CD14-positive monocyte (primary cell): Measurements from ENCODE around the gene SLC30A3. TPM values are rescaled to one million over a fixed set of nuclear protein-coding genes. Genes with fewer than 3 reads are reported as not detected.

ENCODE experiments used
- DNase-seq, 3 donors: peaks; one replicate each; pipeline ENCODE4 v3.0.0-alpha.2; 2011 to 2022
- H2AFZ ChIP-seq: 2 replicates; pipeline ENCODE4 v1.6.0; 2012; ENCODE audit warnings: mild to moderate bottlenecking, low read depth, low read length, inconsistent platforms; ENCODE audit not compliant: insufficient read depth, poor library complexity, severe bottlenecking
- H3K27ac ChIP-seq, 2 donors: 1 replicate in 1 of 2; 2 replicates in 1 of 2; pipeline ENCODE4 v1.5.1; 2012 to 2013; ENCODE audit warnings: low read length in 2 of 2, control low read depth in 1 of 2, inconsistent platforms in 1 of 2, low read depth in 1 of 2, mild to moderate bottlenecking in 1 of 2
- H3K27me3 ChIP-seq, 2 donors: one replicate each; pipeline versions ENCODE4 v1.6.0 to v1.6.1; 2011 to 2013; ENCODE audit warnings: low read length in 2 of 2; ENCODE audit not compliant: control insufficient read depth in 2 of 2, insufficient read depth in 2 of 2
- H3K36me3 ChIP-seq, 2 donors: replicated peaks in 1 of 2; 1 replicate in 1 of 2; 2 replicates in 1 of 2; pipeline versions ENCODE4 v1.5.1 to v1.6.1; 2012 to 2013; ENCODE audit warnings: low read length in 2 of 2, control low read depth in 1 of 2, inconsistent platforms in 1 of 2, mild to moderate bottlenecking in 1 of 2; ENCODE audit not compliant: insufficient read depth in 2 of 2, control insufficient read depth in 1 of 2
- H3K4me1 ChIP-seq, 2 donors: 1 replicate in 1 of 2; 2 replicates in 1 of 2; pipeline versions ENCODE4 v1.5.1 to v1.6.1; 2012 to 2013; ENCODE audit warnings: low read length in 2 of 2, control low read depth in 1 of 2, inconsistent platforms in 1 of 2, mild to moderate bottlenecking in 1 of 2, moderate library complexity in 1 of 2; ENCODE audit not compliant: insufficient read depth in 2 of 2, control insufficient read depth in 1 of 2
- H3K4me2 ChIP-seq: replicated peaks from 2 replicates; pipeline ENCODE3; 2012; ENCODE audit warnings: low read length, moderate library complexity, mild to moderate bottlenecking; ENCODE audit not compliant: poor library complexity, severe bottlenecking; ENCODE audit errors: extremely low read depth
- H3K4me3 ChIP-seq, 3 experiments: fragments of 200-600 bp in 1 of 3; sonication (generic) in 1 of 3; replicated peaks in 1 of 3; 1 replicate in 2 of 3; 2 replicates in 1 of 3; pipeline ENCODE4 v1.5.1; 2011 to 2013; ENCODE audit warnings: low read length in 3 of 3, mild to moderate bottlenecking in 3 of 3, control low read depth in 2 of 3, low read depth in 2 of 3, inconsistent platforms in 1 of 3, moderate library complexity in 1 of 3
- H3K79me2 ChIP-seq: 2 replicates; pipeline ENCODE4 v1.6.0; 2012; ENCODE audit warnings: mild to moderate bottlenecking, control low read depth, inconsistent platforms, low read length, moderate library complexity; ENCODE audit not compliant: insufficient read depth
- H3K9ac ChIP-seq: 2 replicates; pipeline ENCODE4 v1.6.0; 2017; ENCODE audit warnings: low read length, mild to moderate bottlenecking; ENCODE audit not compliant: insufficient read depth, poor library complexity, severe bottlenecking
- H3K9me3 ChIP-seq, 2 donors: replicated peaks in 1 of 2; 1 replicate in 1 of 2; 2 replicates in 1 of 2; pipeline versions ENCODE4 v1.5.1 to v1.6.1; 2012 to 2013; ENCODE audit warnings: low read length in 2 of 2, control low read depth in 1 of 2; ENCODE audit not compliant: control insufficient read depth in 1 of 2, insufficient read depth in 1 of 2
- H4K20me1 ChIP-seq: 2 replicates; pipeline ENCODE4 v1.6.0; 2012; ENCODE audit warnings: mild to moderate bottlenecking, low read length, control low read depth, moderate library complexity; ENCODE audit not compliant: insufficient read depth
- H3K27ac Mint-ChIP-seq, 7 donors: one replicate each; pipeline ENCODE4 v1.8.0; 2020; ENCODE audit warnings: mild to moderate bottlenecking in 7 of 7, mixed read lengths in 7 of 7, moderate library complexity in 6 of 7, inconsistent platforms in 2 of 7
- H3K27me3 Mint-ChIP-seq, 3 donors: one replicate each; pipeline ENCODE4 v1.8.0; 2021 to 2022; ENCODE audit warnings: low read depth in 3 of 3, mild to moderate bottlenecking in 3 of 3, mixed read lengths in 3 of 3, moderate library complexity in 3 of 3, inconsistent platforms in 1 of 3
- H3K36me3 Mint-ChIP-seq, 2 donors: one replicate each; pipeline ENCODE4 v1.8.0; 2020; ENCODE audit warnings: mixed read lengths in 2 of 2, inconsistent platforms in 1 of 2, mild to moderate bottlenecking in 1 of 2
- H3K4me1 Mint-ChIP-seq: one replicate; pipeline ENCODE4 v1.8.0; 2020; ENCODE audit warnings: mild to moderate bottlenecking, mixed read lengths
- H3K4me3 Mint-ChIP-seq, 2 donors: one replicate each; pipeline ENCODE4 v1.8.0; 2020; ENCODE audit warnings: mild to moderate bottlenecking in 2 of 2, mixed read lengths in 2 of 2, moderate library complexity in 1 of 2
- H3K9me3 Mint-ChIP-seq, 7 donors: one replicate each; pipeline ENCODE4 v1.8.0; 2020 to 2022; ENCODE audit warnings: mixed read lengths in 7 of 7, mild to moderate bottlenecking in 6 of 7, moderate library complexity in 6 of 7, inconsistent platforms in 2 of 7
- CTCF ChIP-seq: fragments of 200-600 bp; IDR thresholded peaks from one replicate; pipeline ENCODE4 v1.8.0; 2022; ENCODE audit warnings: antibody characterized with exemption, mild to moderate bottlenecking
- WGBS: methylation state at CpG from one replicate; pipeline ENCODE4 v1.1.5; 2013; ENCODE audit warnings: missing lambda C conversion rate; ENCODE audit not compliant: insufficient coverage; 5-methylcytosine and 5-hydroxymethylcytosine counted together
- intact Hi-C, 2 donors: fragments of 100-400 bp; cut with micrococcal nuclease; formaldehyde crosslinking; loops; one replicate each; pipeline versions ENCODE4 v1.15.0 to v1.15.1; 2023
- polyA plus RNA-seq, 3 donors: library from polyadenylated mRNA; depleted of rRNA in 1 of 3; unstranded in 2 of 3; stranded (reverse) in 1 of 3; fragments of 300-500 nt in 2 of 3; fragments of >200 nt in 1 of 3; fragmentation: Illumina TruSeq in 2 of 3; gene quantifications; 1 replicate in 2 of 3; 2 replicates in 1 of 3; pipeline ENCODE4 v1.2.3, GENCODE V29; 2012 to 2021

The SLC30A3 gene
- polyA plus RNA-seq, 3 donors = 0.08 TPM; not detected in 2

- WGBS = 94% methylated on average over 6 of the region's 9 CpGs
- no peaks in the 10 kb centered on the region for H3K27me3 ChIP-seq
Observed at GRCh38 chr2:27225526-27225925, 37.3 kb downstream of the SLC30A3 start.

GRCh38 chr2:27223416-27223815, 39.4 kb downstream of the SLC30A3 start:
- WGBS = 100% methylated on average over 3 of the region's 6 CpGs
- no peak overlapping the region for H3K27ac Mint-ChIP-seq

More at GRCh38 chr2:27225526-27225925, 37.3 kb downstream of the SLC30A3 start:
- Mint-ChIP-seq H3K9me3 (no peaks in the 10 kb centered on the region), H3K4me1 (no peaks in the 10 kb centered on the region), H3K27ac (no peak overlapping the region), H3K27me3 (peaks cover 0 to 4% (median 2%) of the 10 kb centered on the region in 3 donors), H3K4me3 (no peak overlapping the region), H3K36me3 (peaks cover 78 to 93% of the 10 kb centered on the region in 2 donors)
- Histone ChIP-seq H3K79me2 (no peaks in the 10 kb centered on the region), H3K4me1 (no peaks in the 10 kb centered on the region), H3K9ac (no peak overlapping the region), H2AFZ (no peak overlapping the region), H4K20me1 (no peaks in the 10 kb centered on the region), H3K9me3 (no peaks in the 10 kb centered on the region), H3K36me3 (peaks cover 62 to 94% of the 10 kb centered on the region in 2 donors), H3K4me2 (no peak overlapping the region), H3K4me3 (no peak overlapping the region), H3K27ac (no peak overlapping the region)
- intact Hi-C loops = no loop called here
- no peak for DNase-seq
- no peak for TF ChIP-seq CTCF

More at GRCh38 chr2:27223416-27223815, 39.4 kb downstream of the SLC30A3 start:
- Mint-ChIP-seq H3K36me3 (peaks cover 80 to 85% of the 10 kb centered on the region in 2 donors), H3K9me3 (no peaks in the 10 kb centered on the region), H3K4me3 (no peak overlapping the region), H3K27me3 (peaks cover 0 to 5% (median 0%) of the 10 kb centered on the region in 3 donors), H3K4me1 (no peaks in the 10 kb centered on the region)
- Histone ChIP-seq H3K9ac (no peak overlapping the region), H3K4me1 (no peaks in the 10 kb centered on the region), H2AFZ (no peak overlapping the region), H3K27me3 (no peaks in the 10 kb centered on the region), H3K4me3 (no peak overlapping the region), H4K20me1 (no peaks in the 10 kb centered on the region), H3K9me3 (no peaks in the 10 kb centered on the region), H3K79me2 (peaks cover 3% of the 10 kb centered on the region), H3K4me2 (no peak overlapping the region), H3K27ac (no peak overlapping the region), H3K36me3 (peaks cover 57 to 88% of the 10 kb centered on the region in 2 donors)
- no peak for DNase-seq
- no peak for TF ChIP-seq CTCF
- intact Hi-C loops = no loop called here
